GM18868 (cell line): ENCODE data around the gene AMACR.

Experiments
- ATAC-seq: cut with Tn5 transposase; IDR thresholded peaks from one replicate; pipeline ENCODE4 v1.9.1; 2021; ENCODE audit warnings: mild to moderate bottlenecking, moderate library complexity; ENCODE audit not compliant: unreplicated experiment

The AMACR gene

DNA sequence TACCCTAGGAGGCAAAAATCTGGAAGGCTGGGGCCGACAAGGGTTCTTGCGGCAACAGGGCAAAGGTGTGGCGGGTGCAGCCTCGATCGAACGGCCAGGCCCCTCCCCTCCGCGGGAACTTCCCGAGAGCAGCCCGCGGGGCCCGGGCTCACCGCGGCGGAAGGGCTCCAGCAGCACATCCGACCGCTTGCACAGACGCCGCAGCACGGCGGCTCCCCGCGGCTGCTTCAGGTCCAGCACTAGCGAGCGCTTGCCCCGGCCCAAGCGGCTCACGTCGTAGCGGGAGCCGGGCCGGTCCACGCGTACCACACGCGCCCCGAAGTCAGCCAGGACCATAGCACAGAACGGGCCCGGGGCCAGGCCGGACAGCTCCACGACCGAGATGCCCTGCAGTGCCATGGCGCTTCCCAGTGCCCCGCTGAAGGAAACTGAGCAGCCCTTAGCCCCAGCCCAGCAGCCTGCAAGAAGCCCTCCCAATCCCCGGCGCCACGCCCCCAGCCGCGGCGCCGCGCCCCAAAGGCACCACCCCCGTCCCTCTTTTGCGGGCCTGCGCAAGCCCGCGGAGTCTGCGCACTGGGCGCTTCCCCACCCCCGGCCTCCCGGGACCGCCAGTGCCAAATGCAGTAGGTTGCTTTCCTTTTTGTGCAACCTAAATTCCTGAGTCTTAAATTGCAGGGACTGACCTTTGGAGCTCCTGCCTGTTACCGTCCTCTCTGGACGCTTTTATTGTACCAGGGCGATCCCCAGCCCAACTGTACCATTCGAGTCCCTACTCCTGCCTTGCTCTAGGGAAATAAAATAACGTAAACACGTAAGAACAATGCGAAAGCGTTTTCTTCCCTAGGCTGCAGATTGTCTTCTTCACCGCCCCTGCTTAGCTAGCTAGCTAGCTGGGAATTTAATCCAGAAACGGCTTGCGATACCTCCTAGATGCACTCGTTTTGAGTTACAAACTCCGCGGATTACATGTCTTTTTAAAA lies at the start of gene AMACR:
TSS of gene AMACR (minus strand) at position 430 of the 980 bp plus-strand sequence. CDS start at position 399, 31 bp downstream.
- peak; percentile 87 for ATAC-seq

DNA sequence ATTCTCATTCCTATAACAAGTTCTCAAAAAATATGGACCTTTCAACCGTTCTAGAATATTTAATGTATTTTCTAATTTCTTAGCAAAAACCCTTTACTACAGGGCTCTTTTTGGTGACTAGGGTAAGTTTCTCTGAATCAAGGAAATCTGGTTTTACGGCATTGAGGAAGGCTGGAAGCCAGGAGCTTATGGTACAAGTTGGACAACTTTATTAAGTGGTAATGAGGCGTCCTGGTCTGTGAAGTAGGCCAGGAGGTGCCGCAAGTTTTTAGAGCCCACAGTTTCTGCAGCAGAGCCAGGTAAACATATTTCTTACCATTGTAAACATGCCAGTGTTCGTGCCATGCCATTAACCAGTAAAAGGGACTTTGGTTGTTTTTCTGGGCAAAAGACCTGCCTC lies 49.7 kb upstream of the AMACR start:
- ATAC-seq: no peak

DNA sequence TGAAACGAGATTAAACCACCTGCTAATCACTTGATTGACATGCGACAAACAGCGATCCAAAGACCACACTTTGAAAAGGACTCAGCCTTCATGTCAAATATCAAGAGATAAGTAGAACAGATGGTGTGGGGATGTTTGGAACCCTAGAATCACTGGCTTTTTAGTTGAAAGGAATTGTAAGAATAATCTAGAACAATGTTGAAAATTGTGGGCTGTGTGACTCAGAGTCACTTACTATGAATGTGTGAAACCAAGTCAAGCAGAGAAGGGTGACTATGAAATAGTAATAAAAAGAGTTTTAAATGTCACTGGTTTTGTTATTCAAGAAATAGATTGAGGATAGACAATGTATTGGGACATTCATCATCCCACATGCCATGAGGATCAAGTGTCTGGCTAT lies 49.3 kb upstream of the AMACR start:
- no peak for ATAC-seq

DNA sequence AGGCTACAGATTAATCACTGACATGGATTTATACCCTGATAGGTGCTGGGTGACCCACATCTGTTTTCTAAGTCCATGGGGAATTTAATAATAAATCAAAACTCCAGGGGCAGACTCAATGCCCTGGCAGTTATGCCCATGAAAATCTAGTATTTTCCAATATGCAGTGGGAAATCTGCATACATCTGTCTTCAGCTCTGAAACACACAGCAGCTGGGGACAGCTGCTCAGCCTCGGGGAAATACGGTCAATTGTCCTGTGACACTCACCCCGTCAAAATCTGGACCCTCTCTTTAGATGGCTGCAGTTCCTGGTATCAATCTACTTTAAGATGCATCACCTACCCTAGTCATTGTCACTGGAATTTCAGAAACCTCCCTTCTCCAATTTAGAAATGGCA lies 47.8 kb upstream of the AMACR start:
- no peak for ATAC-seq

DNA sequence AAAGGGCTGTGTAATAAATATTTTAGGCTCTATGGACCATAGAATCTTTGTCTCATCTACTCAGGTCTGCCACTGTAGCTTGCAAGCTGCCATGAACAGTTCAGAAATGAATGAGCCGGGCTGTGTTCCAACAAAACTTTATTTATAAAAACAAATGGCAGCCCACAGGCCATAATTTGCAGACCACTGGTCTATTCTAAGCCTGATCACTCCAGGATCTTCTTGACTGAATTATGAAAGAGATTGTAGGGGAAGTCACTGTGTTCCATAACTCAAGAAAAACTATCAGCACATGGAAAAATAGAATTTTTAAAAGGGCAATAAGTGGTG lies 46.5 kb upstream of the AMACR start:
- ATAC-seq: no peak

DNA sequence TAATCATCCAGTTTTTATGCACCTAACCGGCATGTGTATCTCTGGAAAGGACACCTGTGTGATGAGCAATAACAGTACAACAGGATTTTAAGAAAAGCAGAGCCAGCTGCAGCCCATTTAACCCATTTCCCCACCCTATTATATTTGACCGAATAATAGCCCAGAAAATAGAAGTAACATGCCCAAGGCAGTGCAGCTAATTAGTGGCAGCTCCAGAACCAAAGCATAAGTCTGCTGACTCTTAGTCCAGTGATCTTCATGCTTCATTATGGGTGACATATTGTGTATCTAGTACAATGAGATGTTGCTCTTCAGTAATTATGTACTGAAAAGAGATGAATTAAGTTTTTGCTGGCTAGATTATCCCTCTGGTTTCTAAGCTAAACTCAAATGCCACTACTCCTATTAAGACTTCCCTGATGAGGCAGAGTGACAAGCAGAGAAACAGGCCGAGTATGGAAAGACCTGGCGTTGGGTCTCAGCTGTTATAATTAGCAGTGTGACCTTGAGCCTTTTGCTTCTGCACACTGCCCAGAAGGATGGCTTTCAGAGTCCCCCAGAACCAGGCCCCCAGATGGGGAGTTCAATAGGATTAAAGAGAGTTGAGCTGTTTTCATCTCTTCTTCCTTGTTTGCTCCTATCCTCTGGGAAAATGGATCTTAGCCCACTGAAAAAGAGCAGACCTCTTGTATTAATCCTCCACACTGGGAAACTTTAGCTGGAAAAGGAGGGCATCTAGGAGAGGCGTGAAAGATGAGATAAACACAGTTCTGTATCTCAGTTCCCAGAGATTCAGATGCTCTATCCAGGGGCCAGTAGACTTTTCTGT lies 45.9 kb upstream of the AMACR start:
- ATAC-seq: no peak

DNA sequence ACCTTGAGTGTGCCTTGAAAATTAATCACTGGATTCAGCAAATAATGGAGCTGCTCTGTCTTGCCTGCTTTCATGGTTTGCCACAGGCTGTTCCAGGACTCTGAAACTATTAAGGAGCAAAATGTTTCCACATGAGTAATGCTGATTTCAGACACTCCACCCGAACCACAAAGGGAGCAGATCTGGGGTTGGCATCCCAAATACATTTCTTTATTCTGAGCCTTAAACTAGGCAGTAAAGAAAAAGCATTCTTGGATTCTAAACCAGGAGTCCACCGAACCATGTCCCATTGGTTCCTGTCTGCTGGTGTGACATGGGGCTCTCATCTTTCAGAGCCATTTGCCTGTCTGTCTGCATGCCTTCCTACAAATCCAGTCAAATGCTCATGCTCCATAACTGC lies 45.3 kb upstream of the AMACR start:
- ATAC-seq: no peak

DNA sequence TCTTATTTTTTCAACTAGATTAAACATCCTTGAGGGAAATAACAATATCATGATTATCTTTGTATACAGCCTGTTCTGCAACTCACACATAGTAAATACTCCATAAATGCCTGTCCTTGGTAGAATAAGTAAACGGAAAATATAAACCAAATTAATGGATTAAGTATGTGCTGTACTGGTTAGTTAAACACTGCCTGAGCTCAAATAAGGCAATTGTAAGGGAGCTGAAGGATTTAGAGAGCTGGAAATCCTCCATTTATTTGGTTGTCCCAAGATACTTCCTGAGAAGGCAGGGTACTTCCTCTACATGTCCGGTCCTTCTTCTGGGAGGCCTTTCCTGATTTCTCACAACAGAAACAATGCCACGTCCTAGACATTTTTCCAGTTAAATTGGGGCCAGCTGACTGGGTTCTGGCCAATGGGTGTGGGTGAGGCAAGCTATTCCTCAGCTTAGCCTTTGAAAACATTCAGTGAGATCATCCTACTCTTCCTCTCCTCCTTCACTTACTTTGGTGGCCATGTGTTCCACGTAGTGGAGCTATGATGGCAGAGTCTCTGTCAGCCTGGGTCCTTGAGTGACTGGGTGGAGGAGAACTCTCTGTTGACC lies 43.6 kb upstream of the AMACR start:
- no peak for ATAC-seq

DNA sequence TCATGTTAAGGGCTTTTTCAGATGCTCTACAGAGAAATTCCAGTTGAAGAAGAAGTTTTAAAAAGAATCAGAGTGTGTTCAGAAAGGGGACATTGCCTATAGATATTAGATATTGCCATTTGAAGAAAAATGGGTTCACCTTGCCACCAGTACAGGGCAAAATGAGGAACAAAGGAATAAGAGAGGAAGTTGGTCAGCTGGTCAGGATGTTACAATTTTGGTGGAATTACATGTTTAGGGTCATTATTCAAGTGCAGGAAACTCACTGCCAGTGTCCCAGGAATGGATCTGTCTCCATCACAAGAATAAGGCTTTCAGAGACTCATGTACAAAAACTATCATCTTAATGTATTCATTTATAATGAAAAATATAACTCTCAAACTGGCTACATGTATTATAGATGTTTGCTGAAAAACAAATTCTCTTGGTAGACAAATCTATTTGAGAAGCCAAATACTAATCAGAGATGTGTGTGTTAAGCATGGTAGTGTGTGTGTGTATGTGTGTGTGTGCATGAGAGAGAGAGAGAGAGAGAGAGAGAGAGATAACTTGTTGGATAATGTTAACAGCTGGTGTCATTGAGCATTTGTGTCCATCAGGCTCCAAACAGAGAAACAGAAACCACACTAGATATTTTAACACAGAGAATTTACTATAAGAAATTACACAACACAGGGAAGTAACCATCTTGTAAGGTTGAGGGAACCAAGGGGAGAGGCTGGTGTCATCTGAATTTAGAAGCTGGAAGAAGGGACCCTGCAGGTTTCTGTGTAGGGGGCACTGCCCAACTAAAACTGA lies 40.1 kb upstream of the AMACR start:
- ATAC-seq: no peak

DNA sequence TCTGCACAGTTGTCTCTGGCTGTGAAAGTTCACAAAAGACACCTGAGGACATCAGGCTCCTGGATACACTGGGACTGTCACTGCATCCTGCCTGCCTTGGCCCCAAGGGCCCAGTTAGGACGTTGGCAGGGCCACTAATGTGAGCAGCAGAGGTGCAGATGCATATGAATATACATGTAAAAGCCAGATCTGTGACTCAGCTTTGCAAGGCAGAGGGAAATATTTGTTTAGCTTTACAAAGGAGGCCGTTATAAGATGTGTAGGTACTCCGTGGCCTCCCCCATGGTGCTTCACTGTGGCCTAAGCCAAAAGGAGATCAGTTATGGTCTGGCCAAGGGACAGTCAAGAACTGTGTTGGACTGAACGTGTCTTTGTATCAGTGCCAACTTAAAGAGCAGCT lies 39.3 kb upstream of the AMACR start:
- no peak for ATAC-seq

DNA sequence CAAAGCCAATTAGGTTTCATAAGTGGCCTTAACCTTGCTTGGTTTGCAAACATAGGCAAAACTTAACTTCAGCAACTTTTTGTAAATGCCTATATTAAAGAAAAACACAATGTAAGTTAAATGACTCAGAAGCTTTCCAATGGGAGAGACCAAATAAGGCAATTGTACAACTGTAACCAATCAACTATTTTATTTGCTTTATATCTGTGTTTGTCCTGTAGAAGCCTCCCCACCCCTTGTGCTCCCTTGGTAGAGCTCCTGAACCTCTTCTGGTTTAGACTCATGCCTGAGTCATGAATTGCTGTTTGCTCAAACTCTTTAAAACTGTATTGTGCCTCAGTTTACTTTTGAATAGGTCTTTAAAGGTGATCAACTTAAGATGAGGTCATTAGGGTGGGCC lies 38.1 kb upstream of the AMACR start:
- ATAC-seq: no peak

DNA sequence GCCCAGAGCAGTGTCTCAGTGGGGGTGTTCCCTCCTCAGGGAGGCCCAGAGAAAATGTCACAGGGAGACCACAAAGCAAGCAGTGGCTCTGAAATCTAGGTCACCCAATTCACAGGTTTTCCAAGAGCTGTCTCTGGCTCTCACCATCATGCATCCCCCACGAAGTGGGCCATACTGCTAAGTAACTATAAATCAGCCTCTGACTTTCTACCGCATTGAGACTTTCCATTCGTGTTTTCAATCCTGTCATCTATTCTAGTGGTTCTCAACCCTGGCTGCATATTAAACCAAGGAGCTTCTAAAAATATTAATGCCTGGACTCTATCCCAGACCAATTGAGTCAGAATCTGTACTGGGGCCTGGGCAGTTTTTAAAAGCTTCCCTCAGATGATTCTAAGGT lies 37.2 kb upstream of the AMACR start:
- ATAC-seq: no peak

DNA sequence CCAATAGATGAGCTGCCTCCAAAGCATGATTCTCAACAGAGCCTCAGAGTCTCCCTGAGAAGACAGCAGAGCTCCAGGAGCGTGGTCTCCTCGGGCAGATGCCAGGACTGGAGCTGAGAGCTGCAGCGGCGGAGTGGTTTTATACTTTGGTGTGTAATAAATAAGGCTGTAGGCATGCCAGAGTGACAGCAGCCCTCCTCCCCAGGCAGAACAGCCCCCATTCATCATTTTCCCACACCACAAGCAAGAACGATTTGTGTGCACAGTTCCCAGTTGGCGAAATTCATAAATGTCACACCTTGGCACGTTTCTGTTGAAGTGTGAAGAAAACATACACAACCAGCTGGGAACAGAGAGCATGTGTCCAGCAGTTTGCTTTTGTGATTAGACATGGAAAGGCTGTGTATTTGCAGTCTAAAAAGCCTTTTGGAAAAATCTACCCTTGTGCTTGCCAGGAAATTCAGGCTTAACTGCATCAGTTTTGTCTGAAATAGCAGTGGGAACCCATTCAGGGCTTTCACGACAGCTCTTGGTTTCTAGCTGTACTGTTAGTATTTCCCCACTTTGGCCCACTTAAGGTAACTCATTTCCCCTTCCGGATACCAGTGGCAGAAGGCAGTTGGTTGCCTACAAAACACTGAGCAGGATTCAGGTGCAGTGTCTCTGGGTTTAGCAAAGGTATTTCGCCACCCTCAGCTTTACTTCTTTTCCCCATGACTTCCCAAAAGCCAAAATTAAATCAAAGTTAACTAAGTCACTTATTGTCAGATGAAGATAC lies 35.4 kb upstream of the AMACR start, which contains the start of gene C1QTNF3:
TSS of gene C1QTNF3 (minus strand) at position 115 of the 778 bp plus-strand sequence. CDS start at position 27, 88 bp downstream.
- no peak for ATAC-seq

DNA sequence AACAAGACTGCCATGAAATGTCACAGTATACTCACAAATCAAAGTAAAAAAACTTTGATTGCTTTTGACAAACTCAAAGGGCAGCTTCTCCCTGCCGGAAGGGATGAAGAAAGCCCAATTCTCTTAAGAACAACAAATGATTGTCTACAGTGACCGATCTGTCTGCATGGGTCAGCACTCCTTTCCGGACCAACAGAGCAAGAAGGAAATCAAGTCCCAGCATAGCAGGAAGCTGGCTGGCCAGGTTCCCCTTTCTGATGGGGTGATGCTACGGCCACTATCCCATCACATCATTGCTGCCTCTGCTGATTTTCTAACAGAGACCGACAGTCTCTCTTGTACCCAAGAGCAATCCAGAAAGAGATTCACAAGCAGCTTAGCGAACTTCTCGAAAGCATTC lies 34.5 kb upstream of the AMACR start:
- no peak for ATAC-seq

DNA sequence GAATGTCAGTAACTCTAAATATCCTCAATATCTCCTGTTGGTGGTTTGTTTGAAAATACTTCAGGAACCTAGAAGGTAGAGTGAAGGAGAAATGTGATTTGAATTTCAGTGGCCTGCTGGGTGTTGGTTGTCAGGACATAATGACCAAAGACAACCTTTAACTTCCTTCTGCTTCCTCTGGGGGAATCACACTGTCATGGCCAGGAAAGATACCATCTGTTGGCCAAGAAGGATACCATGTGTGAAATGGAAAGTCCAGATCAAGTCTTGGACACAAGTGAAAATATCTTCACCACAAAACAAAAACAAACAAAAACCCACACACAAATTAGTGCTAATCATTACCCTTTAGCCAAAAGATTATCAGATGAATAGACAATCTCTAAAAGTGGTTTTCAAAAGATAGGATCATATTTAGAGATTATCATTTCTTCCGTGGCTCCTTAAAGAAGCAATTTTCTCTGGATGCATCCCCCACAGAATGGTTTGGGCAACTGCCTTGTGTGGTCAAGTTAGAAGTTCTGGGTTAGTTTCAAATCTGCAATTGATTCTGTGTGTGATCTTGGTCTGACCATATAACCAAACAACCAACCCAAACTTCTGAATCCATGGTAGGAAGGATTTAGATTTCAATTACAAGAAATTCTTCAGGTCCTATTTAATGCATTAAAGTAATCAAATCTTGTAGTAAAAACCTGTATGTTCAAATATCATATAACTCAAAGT lies 33.6 kb upstream of the AMACR start:
- ATAC-seq: no peak

DNA sequence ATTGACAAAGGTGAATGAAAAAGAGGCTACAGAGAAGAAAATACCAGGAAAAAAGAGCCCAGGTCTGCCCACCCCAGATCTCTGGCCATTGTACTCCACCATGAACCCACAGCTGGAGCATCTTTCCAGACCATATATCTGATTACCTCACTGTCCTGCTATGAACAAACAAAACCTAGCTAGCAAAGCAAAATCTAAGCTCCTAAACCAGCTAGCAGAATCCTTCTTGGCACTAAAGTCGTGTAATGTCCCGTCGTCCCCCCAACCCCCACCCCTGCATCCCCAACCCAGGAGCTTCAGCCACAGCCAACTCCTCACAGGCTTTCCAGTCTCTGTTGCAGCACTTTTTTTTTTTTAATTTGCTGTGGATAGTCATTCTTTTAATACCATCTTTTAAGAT lies 32.6 kb upstream of the AMACR start:
- ATAC-seq: no peak

DNA sequence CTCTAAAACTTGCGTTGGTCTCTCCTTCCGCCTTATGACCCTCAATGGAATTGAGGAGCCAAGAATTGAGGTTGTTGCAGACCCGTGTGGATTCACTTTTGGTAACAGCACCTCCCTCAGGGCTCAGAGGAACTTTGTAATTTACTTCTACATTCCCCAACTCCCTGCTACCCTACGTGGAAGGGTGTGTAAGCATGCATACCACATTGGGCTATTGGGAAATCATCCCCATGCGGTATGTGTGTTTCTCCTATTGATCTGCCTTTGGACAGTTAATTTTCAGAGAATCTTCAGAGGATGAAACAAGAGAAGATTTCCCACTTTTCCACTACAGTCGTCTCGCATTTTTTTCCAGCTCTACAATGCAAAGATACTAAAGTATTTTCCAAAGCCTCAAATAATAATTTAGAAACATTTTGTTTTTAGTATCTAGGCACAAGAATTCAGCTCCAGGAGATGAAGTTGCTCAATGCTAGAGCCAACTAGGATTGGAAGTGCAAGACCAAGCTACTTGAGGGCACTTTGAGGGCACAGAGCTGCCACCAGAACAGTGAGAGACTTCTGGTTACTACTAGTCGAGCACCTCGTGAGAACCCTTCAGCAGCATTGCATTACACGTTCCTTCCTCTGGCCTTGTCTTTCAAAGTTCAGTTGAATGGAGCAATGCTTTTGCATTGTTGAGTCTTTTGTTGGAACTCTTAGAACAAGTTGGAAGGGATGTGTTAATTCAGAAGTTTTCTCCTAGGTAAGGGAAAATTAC lies 31.7 kb upstream of the AMACR start:
- no peak for ATAC-seq

DNA sequence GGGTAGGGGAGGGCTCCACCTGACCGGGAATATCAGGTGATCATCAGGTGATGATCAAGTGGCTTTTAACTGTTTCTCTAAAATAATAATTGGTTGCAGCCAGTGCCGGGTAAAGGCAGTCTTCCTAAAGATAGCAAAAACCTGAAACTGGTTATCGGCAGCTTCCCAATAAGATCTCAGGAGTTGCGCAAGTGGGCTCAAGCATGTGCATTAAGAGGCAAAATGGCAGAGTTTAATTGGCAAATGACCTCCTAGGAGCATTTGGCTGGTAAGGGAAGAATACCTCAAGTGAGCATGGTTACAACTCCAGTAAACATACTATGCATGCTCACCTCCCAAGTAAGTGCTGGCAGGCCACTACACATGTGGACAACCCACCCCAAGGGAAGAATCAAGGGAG lies 31.0 kb upstream of the AMACR start:
- ATAC-seq: no peak

DNA sequence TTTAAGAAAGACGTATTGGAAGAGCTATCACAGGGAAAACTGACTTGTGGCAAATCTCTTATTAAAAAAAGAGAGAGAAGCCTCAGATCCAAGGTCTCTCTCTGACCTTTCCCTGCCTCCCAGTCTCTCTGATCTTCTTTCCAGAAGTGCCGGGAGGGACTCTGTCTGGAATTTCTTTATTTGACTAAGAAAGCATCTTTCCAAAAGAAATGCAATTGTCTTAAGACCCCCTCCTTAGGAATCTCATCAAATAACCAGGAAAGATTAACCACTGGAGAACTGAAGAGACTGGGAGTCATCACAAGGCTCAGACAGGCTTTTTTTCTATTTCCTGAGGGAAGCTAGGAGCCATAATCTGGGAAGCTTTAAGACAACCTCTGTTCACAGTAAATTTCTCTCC lies 30.5 kb upstream of the AMACR start:
- no peak for ATAC-seq
